Activated CD4-positive, alpha-beta T cell treated with anti-CD3 and anti-CD28 coated beads for 1 hour (primary cell): ENCODE data around the gene NECAB3.

Experiments
- DNase-seq: peaks from one replicate; pipeline ENCODE4 v3.0.0-alpha.2; 2020

NECAB3 gene

DNA sequence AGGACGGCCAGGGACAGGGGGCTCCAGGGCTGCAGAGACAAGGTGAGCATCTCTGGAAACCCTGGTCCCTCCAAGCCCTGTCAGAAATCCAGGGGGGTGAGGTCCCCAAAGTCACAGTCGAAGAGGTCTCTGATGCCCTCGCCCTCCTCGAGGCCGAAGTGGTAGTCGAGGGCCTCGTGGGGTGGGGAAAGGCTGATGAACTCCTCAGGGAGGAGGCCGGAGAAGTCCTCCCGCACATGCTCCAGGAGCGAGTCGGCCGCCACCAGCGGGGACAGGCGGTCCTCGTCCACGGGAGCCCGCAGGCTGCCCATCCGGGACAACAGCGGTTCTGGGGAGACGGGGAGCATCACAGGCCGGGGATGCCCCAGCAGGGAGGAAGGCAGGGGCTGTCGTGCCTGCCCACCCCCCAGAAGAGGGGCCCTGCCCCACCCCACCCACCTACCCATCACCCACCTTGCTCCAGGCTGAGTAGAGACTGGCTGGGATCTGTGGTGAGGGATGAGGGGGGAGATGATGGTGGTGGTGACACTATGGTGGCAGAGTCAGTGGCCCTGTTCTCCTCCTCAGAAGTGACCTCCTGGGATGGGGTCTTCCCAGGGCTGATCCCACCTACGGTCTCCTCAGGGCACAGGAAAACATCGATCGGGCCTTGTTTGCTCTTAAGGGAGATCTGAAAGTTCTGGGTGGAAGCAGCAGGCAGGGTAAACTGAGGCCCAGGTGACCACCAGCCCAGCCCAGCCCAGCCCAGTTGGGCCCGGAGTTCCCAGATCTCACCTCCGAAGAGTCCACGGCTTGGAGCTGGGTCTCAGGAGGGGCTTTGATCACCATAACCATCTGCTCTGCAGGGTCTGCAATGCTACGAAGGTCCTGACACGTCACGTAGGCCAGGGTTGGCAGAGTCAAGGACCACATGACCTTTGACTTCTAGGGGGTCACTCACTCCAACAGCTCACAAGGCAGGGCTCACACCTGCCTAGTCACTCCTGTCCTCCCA, 2.7 kb upstream of the NECAB3 start:
- no peak for DNase-seq

DNA sequence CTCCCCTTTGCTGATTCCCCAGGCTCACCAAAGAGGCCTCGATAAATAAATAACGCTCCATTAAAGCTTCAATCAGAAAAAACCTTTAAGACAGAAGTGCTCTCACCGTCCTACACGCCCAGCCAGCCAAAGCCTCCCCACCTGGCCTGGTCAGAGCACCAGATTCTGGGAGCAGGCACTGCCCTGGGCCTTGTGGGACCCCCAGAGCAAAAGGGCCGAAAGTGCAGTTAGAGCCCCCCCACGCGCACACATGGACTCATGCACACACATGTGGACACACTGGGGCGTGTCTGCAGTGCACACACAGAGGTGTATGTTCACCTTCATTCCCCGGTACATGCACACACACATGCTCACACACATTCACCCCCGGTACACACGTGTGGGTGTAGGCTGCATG, 1.9 kb upstream of the NECAB3 start:
- DNase-seq, result no peak

DNA sequence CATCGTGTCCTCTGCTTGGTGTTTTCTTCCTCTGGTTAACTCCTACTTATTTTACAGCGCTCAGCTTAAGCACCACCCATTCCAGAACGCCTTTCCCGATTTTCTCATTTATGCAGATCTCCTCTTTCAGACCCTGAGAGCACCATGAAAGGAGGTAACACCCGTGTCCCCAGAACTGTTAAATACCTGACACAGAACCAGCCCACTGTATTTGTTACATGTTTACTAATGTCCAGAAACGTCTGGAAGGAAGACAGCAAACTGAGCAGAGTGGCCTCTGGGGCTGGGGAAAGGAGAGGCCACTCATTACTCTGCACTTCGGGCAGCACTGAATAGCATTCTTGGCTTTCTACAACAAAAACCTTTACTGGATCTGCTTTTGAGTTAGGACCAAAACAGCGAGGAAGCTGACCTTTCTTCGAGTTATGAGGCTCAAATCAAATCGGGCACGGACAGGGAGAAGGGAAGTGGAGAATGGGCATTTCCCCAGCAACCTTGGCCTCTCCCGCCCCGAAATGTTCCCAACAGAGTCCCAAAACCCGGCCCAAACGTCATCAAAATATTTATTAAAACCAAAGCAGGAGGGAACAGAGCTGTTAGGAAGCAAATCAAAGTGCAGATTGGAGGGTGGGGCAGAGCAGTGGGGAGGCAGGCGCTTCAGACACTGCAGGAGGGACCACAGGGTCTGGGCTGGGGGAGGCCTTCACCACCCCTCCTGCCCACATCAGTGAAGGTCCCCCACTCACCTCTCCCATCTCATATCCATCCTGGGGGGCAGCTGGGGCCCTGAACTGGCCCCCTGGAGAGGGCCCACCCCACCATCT, 1.1 kb upstream of the NECAB3 start:
- no peak for DNase-seq

DNA sequence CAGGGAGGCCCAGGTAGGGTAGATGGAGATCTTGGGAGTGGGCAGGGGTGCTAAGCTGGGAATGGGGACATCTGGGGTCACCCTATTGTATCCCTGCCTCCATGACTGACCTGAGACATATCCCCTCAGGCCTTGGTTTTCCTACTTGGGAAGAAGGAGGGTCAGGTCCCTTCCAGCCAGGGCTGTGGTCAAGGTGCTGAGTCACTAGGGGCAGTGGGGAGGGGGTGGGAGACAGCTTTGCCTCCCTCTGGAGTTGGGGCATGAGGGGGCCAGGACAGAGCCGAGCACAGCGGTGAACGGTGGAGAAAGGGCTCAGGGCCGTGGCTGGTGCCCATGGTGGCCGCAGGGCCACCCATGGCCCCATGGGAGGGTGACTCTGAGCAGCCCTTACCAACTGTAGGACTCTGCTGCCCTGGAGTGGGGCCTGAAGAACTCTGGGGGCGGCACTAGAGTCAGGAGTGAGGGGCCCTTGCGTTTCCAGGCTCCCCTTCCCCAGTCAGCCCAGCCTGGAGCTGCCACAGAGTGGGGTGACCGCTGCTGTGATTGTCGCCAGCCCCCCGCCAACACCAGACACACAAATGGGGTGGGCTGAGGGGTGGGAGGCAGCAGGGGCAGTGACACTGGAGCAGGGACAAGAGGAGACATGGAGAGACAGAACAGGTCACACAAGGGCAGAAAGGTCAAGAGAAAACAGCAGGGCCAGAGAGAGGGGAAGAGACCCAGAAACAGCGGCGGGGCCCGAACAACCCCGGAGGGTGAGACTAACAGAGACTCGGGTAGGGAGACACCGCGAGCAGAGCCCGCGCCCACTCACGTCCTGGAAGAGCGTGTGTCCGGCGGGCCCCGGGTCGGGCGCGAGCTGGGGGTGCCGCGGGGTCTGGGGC, 576 bp downstream of the NECAB3 start:
- no peak for DNase-seq

DNA sequence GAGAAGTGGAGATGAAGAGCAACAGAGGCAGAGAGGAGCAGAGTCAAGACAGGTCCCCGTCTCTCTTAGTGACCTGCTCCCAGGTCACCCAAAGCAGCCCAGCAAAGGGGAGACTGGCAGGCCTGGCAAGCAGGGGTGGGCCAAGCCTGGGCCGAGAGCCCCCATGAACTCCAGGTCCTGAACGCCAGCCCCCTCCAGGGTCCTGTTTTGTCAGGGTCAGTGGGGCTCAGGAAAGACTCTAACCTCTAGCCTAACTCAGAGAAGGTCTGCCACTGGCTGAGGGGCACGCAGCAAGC, 1.2 kb downstream of the NECAB3 start:
- DNase-seq, result no peak

DNA sequence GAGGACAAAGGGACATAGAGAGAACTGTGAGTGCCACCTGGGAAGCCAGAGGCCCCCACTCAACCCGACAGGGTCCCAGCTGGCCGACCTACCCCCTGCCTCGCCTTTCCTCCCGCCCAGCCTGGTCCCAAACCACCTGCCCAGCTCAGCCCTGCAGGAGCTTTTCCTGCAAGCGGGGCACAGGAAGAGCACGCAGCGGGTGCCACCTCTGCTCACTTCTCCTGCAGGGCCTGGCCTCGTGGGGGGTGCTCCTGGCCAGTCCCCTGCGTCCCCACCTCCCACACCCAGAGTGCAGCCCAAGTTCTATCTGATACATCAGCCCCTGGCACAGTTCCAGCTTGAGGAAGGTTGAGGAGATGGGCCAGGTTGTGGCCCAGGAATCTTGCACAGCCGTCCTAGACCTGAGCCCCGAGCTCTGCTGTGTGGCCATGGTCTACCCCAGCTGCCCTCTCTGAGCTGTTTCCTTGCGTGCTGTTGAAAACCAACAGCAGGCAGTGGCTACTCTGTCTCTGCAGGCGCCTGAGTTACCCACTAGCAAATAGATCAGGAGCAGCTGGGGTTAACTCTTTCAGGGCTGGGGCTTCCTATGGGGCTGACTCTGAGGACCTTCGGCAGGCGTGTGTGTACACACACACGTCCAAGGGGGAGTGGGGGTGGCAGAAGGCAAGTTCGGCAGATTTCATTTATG, 1.7 kb downstream of the NECAB3 start:
- DNase-seq, result no peak

DNA sequence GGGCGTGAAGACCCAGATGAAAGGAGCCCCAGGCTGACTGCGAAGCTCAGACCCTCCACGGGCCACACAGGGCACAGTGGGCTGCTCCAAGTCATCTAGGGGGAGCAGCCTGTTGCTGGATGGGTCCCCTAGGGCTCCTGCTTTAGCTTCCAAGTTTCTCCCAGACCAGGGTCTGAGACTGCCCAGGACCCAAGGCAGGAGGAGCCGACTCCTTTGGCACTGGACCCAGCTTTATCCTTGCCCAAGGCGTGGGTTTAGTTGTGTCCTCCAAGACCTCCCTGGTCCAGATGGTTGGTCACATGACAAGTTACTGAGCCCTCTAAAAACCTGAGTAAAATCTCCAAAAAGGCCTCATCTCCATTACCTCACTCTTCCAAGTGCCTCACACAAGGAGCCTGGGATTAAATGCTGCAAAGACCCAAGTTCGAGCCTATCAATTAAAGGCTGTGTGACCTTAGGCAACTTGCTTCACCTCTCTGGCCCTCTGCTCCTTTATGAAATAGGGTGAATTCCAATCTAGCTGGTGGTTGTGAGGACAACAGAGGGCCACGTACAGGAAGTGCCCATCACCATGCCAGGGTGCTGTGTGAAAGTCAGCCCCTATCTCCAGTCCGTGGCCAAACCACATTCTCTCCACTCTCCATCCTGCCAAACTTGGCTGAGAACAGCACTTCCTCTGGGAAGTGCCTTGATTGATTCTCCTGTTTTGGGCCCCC, 2.5 kb downstream of the NECAB3 start:
- no peak for DNase-seq

DNA sequence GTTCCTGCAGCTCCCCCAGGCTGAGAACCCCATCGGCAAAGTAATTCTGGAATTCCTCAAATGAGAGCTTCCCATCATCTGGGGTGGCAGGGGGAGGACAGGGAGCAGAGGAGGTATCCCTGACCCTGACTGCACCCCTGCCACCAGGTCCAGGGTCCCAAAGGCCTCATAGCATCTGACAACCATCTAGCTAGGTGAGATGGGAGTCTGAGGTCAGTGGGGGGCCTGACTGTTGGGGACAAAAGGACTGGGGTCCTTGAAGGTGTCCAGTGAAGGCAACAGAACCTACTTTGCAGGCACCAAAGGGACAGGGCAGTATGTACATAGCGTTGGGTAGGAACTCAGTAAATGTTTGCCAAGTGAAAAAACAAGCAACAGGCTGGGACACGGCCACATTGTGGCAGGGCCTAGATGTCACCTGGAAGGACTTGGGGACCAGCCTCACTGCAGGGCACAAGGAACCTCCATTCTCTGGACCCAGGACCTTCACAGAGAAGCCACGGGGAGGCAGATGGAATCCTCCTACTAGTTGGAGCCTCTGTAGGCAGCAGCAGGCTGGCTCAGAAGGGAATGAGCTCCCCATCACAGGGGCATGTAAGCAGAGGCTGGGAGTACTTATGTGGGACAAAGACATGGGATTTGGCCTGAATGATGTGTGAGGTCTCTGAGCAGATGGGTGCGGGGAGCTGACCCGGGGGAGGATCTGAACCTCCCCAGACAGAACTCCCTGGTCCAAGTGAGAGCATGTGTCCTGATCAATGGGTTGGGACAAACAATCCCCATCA, 3.3 kb downstream of the NECAB3 start:
- no peak for DNase-seq

DNA sequence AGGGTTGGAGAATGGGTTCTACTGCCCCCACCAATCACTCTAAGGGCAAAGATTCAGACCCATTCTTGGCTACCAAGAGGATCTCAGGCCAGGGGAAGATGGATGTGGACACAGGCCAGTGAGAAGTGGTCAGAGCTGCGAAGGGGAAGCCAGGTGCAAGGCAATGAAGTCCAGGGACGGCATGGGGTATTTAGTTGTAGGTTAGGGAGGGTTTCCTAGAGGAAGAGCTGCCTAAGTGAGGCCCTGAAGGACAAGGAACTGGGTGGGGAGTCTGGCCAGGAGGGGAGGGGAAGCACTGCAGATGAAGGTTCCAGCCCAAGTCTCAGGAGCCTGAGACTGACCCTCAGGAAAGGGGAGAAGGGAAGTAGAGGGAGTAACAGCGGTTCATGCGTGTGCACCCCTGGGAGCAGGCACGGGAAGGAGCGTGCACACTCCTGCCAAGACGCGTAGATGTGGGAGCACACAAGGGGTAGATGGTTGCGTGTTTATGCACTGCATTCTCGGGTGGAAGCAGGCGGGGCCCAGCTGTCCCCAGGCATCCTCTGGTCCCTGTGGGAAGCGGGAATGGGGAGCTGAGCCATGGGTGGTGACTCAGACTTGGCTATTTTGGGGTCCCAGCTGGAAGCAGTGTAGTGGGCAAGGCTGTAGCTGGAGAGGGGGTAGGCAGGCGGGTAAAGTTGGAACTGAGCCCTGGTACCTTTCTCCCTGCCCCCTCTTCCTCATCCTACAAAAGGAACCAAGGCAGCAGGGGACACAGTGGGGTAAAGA, 4.2 kb downstream of the NECAB3 start:
- no peak for DNase-seq

DNA sequence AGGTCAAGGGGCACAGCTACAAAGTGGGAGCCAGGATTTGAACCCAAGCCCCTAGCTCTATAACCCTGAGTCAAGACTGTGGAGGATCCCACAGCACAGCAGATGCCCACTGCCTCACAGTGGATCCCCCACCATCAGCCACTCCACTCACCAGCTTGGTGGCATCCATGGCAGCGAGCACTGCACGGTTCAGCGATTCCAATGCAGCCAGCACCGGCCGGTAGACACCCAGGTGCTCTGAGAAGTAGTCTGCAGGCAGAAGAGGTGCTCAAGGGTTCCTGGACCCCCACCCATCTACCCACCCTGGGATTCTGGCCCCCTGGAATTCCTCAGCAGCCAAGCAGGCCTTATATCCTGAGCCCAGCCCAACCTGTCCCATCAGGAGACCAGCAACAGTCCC, 5.0 kb downstream of the NECAB3 start:
- no peak for DNase-seq

DNA sequence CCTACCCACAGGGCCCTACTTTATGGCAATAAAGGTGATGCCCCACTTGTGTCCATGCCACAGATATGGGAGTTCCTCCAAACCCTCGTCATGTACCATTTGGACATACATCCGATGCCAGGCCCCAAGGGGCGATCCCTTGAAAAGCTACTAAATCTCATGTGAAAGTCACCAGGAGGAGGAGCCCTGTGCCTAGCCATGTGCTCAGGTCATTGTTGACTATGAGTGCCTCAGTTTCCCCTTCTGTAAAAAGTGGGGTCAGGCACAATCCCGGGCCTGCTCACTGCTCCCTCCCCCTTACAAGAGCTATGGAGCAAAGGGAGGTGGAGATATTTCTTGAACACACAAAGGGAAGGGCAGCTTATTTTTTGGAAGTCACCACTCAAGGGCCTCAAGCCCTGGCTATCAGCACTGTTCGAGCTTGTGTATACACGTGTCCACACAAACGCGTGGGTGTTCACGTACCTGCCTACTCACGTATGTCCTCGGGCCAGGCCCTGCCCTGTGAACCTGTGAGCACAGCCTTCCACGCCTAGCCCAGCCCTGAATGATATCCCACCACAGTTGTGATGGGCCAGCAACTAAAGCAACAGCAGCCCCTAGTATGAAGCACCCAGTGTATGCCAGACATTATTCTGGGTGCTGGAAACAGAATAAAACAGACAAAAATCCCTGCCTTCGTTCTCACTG, 5.6 kb downstream of the NECAB3 start:
- no peak for DNase-seq

DNA sequence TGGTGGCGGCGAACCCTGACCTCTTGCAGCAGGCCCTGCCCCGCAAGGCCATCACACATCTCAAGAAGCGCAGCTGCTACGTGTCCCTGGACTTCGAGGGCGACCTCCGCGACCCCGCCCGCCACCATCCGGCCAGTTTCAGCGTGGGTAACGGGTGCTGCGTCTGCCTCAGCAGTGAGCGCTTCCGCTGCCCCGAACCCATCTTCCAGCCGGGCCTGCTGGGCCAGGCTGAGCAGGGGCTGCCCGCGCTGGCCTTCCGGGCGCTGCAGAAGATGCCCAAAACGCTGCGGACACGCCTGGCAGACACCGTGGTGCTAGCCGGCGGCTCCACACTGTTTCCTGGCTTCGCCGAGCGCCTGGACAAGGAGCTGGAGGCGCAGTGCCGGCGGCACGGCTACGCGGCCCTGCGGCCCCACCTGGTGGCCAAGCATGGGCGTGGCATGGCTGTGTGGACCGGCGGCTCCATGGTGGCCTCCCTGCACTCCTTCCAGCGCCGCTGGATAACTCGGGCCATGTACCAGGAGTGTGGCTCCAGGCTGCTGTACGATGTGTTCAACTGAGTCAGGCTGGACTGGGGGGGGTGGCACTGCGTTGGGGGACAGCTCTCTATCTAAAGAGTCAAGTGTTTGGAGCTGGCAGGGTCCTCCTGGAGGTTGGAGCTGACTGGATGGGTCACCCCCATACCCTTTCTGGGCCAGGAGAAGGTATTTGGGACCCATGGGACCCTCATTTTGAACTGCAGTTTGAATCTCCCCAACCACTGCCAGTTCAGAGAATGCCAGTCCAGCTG, 6.4 kb downstream of the NECAB3 start:
- DNase-seq, result peak; percentile 69

DNA sequence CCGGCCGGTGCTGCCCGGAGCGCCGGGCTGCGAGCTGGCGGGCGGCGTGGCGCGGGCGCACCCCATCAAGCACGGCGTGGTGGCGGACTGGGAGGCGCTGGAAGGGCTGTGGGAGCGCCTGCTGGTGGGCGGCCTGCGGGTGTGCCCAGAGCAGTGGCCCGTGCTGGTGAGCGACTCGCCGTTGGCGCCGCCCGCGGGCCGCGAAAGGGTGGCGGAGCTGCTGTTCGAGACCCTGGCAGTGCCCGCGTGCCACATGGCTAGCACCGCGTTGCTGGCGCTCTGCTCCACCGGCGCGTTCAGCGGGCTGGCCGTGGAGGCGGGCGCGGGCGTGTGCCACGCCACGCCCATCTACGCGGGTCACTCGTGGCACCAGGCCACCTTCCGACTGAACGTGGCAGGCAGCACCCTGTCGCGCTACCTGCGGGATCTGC, 7.0 kb downstream of the NECAB3 start:
- DNase-seq, result no peak

DNA sequence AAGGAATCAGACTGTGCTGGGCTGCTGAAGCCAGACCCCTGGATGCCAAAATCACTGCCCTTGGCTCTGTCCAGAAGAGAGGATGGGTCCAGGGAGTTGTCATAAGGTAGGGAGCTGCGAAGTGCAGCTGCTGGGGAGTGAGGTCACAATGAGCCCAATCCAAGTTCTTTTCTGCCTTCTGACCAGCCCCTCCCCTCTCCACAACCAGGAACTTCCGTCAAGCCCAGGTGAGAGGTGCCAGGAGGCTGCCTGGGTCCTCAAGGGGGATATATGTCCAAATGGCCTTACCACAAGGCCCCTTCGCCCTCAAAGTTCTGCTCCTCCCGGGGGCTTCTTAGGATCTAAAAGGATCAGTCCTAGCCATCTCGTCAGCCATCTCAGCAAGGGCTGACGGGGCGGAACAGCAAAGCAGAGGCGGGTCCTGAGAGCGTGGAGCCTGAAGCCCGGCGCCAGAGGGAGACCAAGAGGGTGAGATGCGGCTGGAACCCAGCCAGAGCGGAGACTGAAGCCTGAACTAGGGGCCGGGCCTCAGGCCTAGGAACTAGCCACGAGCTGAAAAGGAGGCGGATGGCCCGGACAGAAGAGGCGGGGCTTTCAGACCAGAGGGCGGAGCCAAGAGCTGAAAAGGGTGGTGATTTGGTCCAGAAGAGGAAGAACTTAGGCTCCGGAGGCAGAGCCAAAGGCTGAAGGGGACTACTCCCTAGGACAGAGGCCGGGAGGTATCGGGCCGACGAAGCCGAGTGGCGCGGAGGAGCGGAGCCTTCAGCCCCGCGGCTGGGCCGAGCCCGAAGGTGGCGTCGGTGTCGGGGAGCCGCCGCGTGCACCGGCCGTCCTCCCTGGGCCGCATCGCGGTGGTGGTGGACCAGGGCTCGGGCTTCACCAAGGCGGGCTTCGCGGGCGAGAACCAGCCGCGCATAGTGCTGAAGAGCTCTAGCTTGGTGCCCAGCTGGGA, 7.7 kb downstream of the NECAB3 start, which contains the start of gene ACTL10:
TSS of gene ACTL10 (plus strand) at position 651 of the 952 bp plus-strand sequence. CDS start 555 bp downstream, outside the sequence.
- peak; percentile 59 for DNase-seq

DNA sequence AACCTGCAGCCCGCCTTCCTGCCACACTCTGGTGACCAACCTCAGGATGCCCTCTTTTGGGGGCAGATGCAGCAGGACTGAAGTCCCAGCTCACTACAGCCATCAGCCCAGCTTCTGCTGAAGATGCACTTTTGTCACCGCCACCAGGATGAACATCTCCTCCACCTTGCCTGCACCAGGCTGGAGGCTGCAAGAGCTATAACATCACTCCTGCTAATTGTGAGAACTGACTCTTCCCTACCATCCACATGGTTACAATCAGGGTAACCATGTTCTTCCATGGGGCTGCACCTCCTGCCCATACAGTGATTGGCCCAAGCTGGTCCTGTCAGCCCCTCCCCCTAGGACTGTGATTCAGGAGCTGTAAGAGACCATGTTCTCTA, 9.5 kb downstream of the NECAB3 start:
- no peak for DNase-seq

DNA sequence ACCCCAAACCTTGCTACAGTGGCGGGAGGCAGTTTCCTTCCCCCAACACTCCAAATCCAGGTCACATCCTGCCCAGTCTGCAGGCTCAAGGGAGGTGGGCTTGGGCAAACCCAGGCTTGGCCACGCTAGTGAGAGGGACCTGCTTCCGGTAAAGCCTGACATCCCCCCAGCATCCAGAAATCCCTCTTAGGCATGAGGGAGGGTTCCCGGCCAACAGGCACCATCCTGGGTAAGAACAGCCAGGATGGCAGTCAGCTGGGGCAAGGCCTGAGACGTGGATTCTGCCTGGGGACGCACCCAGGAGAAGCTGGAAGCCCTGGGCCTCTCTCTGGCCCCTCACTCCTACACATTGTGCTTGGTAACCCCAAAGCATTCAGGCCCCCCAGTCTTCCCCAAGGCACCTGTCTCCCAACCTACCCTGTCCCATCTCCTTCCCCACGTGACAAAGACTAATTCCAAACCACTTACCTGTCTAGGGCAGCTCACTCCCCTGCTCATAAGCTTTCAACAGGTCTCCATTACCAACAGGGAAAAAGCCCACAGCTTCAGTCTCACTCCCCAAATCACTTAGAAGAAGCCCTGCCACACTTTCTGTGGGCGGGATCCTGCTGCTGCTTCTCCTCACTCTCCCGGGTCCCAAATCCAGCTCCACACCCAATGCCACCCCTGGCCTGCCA, 10.0 kb downstream of the NECAB3 start:
- DNase-seq, result no peak
